ENCODE results near the gene NPC2. TPM values are rescaled to one million over a fixed set of nuclear protein-coding genes. Genes with fewer than 3 reads are reported as not detected.

Gene NPC2
- total and polyA plus RNA-seq, 8 donors, result 33.6 to 137 (median 59.1) TPM

- no peak overlapping the region for H3K4me3 ChIP-seq
- FAIRE-seq, result no peak
- intact Hi-C loops (cut with DNase I), result no loop called here
These were observed 38.4 kb upstream of the NPC2 start for GRCh38 chr14:74531467-74531866.

GRCh38 chr14:74531006-74531405 lies 37.9 kb upstream of the NPC2 start:
- intact Hi-C loops (cut with DNase I), result no loop called here
- Histone ChIP-seq H3K9me3 (no peaks in the 10 kb centered on the region), H3K27ac (no peak overlapping the region), H3K27me3 (no peaks in the 10 kb centered on the region), H3K4me3 (no peak overlapping the region), H3K36me3 (no peaks in the 10 kb centered on the region), H3K4me1 (no peaks in the 10 kb centered on the region)
- FAIRE-seq, result no peak
- TF ChIP-seq CTCF (IDR thresholded peaks at IDR 0.05), result no peak
- 85 to 92% methylated on average over 3 of the region's 3 CpGs for WGBS, 2 donors
- DNase-seq, result no peak
- no peak for ATAC-seq

More at GRCh38 chr14:74531467-74531866, 38.4 kb upstream of the NPC2 start:
- 61 to 70% methylated on average over 5 of the region's 5 CpGs for WGBS, 2 donors
- H3K9me3 ChIP-seq, result no peaks in the 10 kb centered on the region
- ATAC-seq, result peak in 3 of 4 donors; percentile 44 to 52 (median 44)
- no peaks in the 10 kb centered on the region for H3K36me3 ChIP-seq
- no peak for TF ChIP-seq CTCF (IDR thresholded peaks at IDR 0.05)
- no peak for DNase-seq
- H3K27me3 ChIP-seq, result no peaks in the 10 kb centered on the region
- H3K4me1 ChIP-seq, result no peaks in the 10 kb centered on the region
- no peak overlapping the region for H3K27ac ChIP-seq

GRCh38 chr14:74528886-74529285 lies 35.8 kb upstream of the NPC2 start:
- no peak for DNase-seq
- no peak overlapping the region for H3K27ac ChIP-seq

GRCh38 chr14:74528406-74528805 lies 35.3 kb upstream of the NPC2 start:
- 88 to 94% methylated on average over 13 to 14 of the region's 14 CpGs for WGBS, 2 donors
- DNase-seq, result no peak

More at GRCh38 chr14:74528886-74529285, 35.8 kb upstream of the NPC2 start:
- no peaks in the 10 kb centered on the region for H3K9me3 ChIP-seq
- WGBS, 2 donors, result 85% methylated on average over 10 of the region's 10 CpGs
- no peak for ATAC-seq
- no peak overlapping the region for H3K4me3 ChIP-seq
- intact Hi-C loops (cut with DNase I), result no loop called here
- H3K36me3 ChIP-seq, result no peaks in the 10 kb centered on the region
- no peaks in the 10 kb centered on the region for H3K4me1 ChIP-seq
- no peak for TF ChIP-seq CTCF (IDR thresholded peaks at IDR 0.05)
- no peak for FAIRE-seq
- H3K27me3 ChIP-seq, result no peaks in the 10 kb centered on the region

More at GRCh38 chr14:74528406-74528805, 35.3 kb upstream of the NPC2 start:
- H3K9me3 ChIP-seq, result no peaks in the 10 kb centered on the region
- no peak overlapping the region for H3K27ac ChIP-seq
- no peaks in the 10 kb centered on the region for H3K27me3 ChIP-seq
- ATAC-seq (no peak), FAIRE-seq (no peak)
- H3K36me3 ChIP-seq, result no peaks in the 10 kb centered on the region
- no peak overlapping the region for H3K4me3 ChIP-seq
- TF ChIP-seq CTCF (IDR thresholded peaks at IDR 0.05), result no peak
- intact Hi-C loops (cut with DNase I), result no loop called here
- H3K4me1 ChIP-seq, result no peaks in the 10 kb centered on the region
